NCI-H1436 (cell line): ENCODE measurements around the gene GRM3.

Experiments used
- DNase-seq: peaks from one replicate; lab custom pipeline; 2025; lab: John Stamatoyannopoulos, UW

Gene GRM3

DNA sequence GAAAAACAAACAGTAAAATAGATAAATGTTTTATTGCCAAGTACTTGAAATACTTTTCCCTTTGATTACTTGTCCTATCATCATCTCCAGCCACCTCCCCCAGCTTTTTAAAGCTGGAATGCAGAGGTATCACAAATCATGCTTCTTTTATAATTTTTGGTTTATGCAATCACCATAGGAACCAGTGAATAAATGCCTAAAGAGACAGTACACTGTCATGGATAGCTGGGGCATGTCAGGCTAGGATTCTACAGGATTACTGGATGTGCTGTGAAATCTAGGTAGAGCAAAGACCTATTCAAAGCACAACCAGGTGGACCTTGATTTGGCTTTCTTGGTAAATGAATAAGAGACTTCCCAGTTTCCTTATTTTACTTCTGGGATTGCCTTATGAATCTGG lies 257.2 kb downstream of the GRM3 start:
- DNase-seq: no peak

DNA sequence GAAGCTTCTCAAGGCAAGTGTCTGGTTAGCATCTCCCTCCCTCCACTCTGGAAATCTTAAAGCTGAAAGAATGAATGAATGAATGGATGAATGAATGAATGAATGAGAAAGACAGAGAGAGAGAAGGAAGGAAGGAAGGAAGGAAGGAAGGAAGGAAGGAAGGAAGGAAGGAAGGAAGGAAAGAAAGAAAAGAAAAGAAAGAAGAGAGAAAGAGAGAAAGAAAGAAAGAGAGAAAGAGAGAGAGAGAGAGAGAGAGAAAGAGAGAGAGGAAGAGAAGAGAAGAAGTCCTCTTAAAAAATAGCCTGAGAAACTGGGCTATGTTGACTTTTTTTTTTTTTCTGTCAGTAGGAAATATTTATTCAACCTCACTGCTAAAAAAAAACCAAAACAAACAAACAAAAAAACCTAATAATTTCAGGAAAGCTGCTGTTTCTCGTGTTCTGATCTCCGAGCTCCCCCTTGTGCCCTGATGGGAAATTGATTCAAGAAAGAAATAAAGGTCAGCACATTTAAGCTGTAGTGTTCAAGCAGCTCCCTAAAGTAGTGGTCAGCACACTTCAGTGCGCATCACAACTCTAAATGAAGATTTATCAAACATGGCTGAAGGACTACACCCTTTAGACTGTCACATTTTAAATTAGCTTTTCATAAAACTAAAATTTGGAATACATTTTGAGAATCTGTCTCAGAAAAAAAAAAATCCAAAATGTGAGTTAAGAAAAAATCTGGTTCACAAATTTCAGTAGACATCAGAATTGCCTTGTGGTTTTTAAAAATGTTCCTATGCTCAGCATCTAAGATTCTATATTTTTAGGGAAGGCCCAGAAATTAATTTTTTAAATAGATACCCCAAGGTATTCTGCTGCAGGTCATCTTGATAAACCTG lies 261.5 kb downstream of the GRM3 start:
- DNase-seq: peak; percentile 1

DNA sequence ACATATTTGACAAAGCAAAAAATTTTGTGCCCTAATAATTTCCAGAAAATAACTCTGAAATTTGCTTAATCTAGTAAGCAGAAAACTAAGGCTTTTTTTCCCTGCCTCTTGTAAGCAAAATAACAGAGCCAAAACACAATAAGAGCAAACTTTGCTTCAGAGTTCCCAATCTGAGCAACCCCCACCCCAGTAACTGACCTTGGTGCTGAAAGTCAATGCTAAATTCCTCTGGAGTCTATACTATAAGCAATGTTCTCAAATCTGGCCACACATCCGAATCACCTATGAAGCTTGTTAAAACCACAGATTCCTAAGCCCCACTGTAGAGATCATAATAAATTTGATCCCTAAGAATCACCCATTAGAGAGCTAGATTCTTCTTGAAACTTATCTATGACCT lies 265.2 kb downstream of the GRM3 start:
- DNase-seq: no peak

DNA sequence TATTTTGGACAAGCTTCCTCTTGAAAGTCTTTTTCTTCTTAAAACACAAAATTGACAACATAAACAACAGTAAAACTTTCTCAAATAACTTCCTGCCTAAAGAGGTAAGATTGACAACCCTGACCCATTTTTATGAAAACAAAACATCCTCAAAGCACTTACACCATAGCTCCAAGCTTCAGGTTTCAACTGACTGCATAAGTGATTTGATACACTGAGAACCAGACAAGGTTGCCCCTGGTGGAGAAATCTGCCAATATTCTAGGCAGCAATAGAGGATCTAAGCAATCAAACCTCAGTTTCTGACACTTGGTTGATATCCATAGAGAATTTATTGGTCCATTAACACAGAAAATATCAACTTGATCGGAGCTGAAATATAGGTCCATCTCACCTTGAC lies 267.9 kb downstream of the GRM3 start:
- peak; percentile 2 for DNase-seq

DNA sequence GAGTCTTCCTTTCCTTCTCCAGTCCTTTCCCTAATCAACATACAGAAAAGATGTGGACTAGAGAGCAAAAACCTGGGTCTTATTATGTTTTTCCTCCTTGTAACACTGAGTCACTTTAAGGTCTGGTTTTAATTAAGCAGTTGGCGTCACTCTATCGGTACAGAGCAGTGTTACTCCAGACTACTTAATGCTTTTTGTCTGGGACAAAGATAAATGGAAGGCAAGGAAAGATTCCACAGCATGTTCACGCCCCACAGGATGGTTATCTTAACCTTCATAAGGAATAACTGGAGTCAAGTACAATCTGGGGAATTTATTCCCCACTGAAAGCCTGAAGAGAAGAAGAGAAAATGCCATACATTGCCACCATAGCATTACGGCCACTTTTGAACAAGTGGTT lies 270.0 kb downstream of the GRM3 start:
- no peak for DNase-seq
